Smooth muscle cell (in vitro differentiated cells): Measurements from ENCODE around the gene MLLT3. TPM values are rescaled to one million over a fixed set of nuclear protein-coding genes. Genes with fewer than 3 reads are reported as not detected.
A peak's percentile ranks its signal among the peaks of the same experiment; 100 is the strongest.

ENCODE experiments used
- DNase-seq: peaks from one replicate; lab custom pipeline; 2025; ENCODE audit not compliant: unreplicated experiment; lab: John Stamatoyannopoulos, UW
- H2AFZ ChIP-seq: fragments of 200-600 bp; sonication (generic); 2 replicates; pipeline ENCODE4 v1.6.0; 2016; ENCODE audit warnings: antibody characterized with exemption, low read depth, mild to moderate bottlenecking
- H3F3A ChIP-seq: fragments of 200-600 bp; sonication (generic); 2 replicates; pipeline ENCODE4 v1.6.0; 2017; ENCODE audit warnings: antibody characterized with exemption, low read depth
- H3K27ac ChIP-seq: fragments of 200-600 bp; sonication (generic); 2 replicates; pipeline ENCODE4 v1.5.1; 2016; ENCODE audit warnings: low read depth, mild to moderate bottlenecking
- H3K27me3 ChIP-seq: fragments of 200-600 bp; sonication (generic); 2 replicates; pipeline ENCODE4 v1.6.1; 2016; ENCODE audit warnings: low read depth, mild to moderate bottlenecking
- H3K36me3 ChIP-seq: fragments of 200-600 bp; sonication (generic); 2 replicates; pipeline ENCODE4 v1.5.1; 2016; ENCODE audit warnings: low read depth
- H3K4me1 ChIP-seq: fragments of 200-600 bp; sonication (generic); 2 replicates; pipeline ENCODE4 v1.5.1; 2016; ENCODE audit warnings: low read depth
- H3K4me2 ChIP-seq: fragments of 200-600 bp; sonication (generic); 2 replicates; pipeline ENCODE4 v1.6.0; 2016; ENCODE audit warnings: mild to moderate bottlenecking
- H3K4me3 ChIP-seq: fragments of 200-600 bp; sonication (generic); 2 replicates; pipeline ENCODE4 v1.5.1; 2016; ENCODE audit warnings: mild to moderate bottlenecking
- H3K79me2 ChIP-seq: fragments of 200-600 bp; sonication (generic); 2 replicates; pipeline ENCODE4 v1.6.0; 2016; ENCODE audit warnings: low read depth, mild to moderate bottlenecking
- H3K9ac ChIP-seq: fragments of 200-600 bp; sonication (generic); 2 replicates; pipeline ENCODE4 v1.6.0; 2016; ENCODE audit warnings: low read depth
- H3K9me3 ChIP-seq: fragments of 200-600 bp; sonication (generic); replicated peaks from 2 replicates; pipeline ENCODE4 v1.5.1; 2016; ENCODE audit warnings: low read depth
- H4K20me1 ChIP-seq: fragments of 200-600 bp; sonication (generic); 2 replicates; pipeline ENCODE4 v1.6.0; 2016; ENCODE audit warnings: low read depth
- WGBS: methylation state at CpG from one replicate; pipeline ENCODE4 v1.1.7; 2016; ENCODE audit warnings: low lambda C conversion rate; 5-methylcytosine and 5-hydroxymethylcytosine counted together
- polyA plus RNA-seq: library from polyadenylated mRNA; unstranded; fragments of >200 nt; fragmentation: Nextera tagmentation; extraction: Ambion mirVana; gene quantifications from 2 replicates; pipeline ENCODE4 v1.2.1, GENCODE V29; 2016
- total RNA-seq: library from RNA; depleted of rRNA; stranded (reverse); fragments of >200 nt; gene quantifications from 2 replicates; pipeline ENCODE4 v1.2.3, GENCODE V29; 2014
- TF ChIP-seq, protein P1 (sequence below): fragments of 200-600 bp; sonication (generic); IDR thresholded peaks from 2 replicates; pipeline ENCODE4 v1.5.1; 2017; ENCODE audit warnings: borderline replicate concordance, mild to moderate bottlenecking, antibody characterized with exemption; ENCODE audit not compliant: insufficient read depth, poor library complexity, severe bottlenecking

Gene MLLT3
- total and polyA plus RNA-seq, 2 experiments from 2014 or later, result 21.9 to 29.9 TPM

GRCh38 chr9:20512106-20512505, 110.2 kb downstream of the MLLT3 start:
- Histone ChIP-seq H3K9ac (no peak overlapping the region), H3K4me1 (no peaks in the 10 kb centered on the region), H3K36me3 (no peaks in the 10 kb centered on the region), H3K79me2 (peaks cover 96% of the 10 kb centered on the region), H3K27me3 (no peaks in the 10 kb centered on the region), H3K27ac (peak overlapping the region; percentile 33), H3K9me3 (no peaks in the 10 kb centered on the region), H3K4me2 (no peak overlapping the region), H2AFZ (no peak overlapping the region), H4K20me1 (peaks cover 68% of the 10 kb centered on the region), H3F3A (no peaks in the 10 kb centered on the region), H3K4me3 (no peak overlapping the region)
- WGBS, result 87% methylated on average over 2 of the region's 2 CpGs
- DNase-seq, result no peak
- TF ChIP-seq, protein P1, sequence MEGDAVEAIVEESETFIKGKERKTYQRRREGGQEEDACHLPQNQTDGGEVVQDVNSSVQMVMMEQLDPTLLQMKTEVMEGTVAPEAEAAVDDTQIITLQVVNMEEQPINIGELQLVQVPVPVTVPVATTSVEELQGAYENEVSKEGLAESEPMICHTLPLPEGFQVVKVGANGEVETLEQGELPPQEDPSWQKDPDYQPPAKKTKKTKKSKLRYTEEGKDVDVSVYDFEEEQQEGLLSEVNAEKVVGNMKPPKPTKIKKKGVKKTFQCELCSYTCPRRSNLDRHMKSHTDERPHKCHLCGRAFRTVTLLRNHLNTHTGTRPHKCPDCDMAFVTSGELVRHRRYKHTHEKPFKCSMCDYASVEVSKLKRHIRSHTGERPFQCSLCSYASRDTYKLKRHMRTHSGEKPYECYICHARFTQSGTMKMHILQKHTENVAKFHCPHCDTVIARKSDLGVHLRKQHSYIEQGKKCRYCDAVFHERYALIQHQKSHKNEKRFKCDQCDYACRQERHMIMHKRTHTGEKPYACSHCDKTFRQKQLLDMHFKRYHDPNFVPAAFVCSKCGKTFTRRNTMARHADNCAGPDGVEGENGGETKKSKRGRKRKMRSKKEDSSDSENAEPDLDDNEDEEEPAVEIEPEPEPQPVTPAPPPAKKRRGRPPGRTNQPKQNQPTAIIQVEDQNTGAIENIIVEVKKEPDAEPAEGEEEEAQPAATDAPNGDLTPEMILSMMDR, result no peak

DNA sequence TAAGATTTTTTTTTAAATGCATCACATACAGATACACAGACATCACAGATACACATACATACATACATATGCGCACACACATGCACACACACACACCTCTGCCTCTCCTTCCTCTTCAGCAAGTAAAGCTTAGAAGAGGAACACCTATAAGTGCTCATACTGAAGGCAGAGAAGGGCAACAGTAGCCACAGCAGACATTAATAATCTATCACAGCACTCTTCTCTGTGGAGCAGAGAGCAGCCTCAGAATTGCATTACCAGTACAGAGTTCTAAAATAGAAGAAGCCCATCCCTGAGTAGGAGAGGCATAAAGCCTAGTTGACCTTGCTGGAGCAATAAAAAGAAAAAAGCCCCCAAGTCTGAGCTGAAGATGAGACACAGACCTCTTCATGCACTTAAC, 110.6 kb downstream of the MLLT3 start:
- DNase-seq, result no peak
- H4K20me1 ChIP-seq, result peaks cover 67% of the 10 kb centered on the region
- H3F3A ChIP-seq, result no peaks in the 10 kb centered on the region
- no peak overlapping the region for H3K4me3 ChIP-seq
- TF ChIP-seq, protein P1, result no peak
- no peaks in the 10 kb centered on the region for H3K9me3 ChIP-seq
- no peaks in the 10 kb centered on the region for H3K36me3 ChIP-seq
- H3K4me1 ChIP-seq, result no peaks in the 10 kb centered on the region
- no peak overlapping the region for H3K9ac ChIP-seq
- 100% methylated on average over 1 of the region's 1 CpG for WGBS
- peak overlapping the region; percentile 33 for H3K27ac ChIP-seq
- no peak overlapping the region for H2AFZ ChIP-seq
- H3K79me2 ChIP-seq, result peaks cover 96% of the 10 kb centered on the region
- H3K4me2 ChIP-seq, result no peak overlapping the region
- no peaks in the 10 kb centered on the region for H3K27me3 ChIP-seq

DNA sequence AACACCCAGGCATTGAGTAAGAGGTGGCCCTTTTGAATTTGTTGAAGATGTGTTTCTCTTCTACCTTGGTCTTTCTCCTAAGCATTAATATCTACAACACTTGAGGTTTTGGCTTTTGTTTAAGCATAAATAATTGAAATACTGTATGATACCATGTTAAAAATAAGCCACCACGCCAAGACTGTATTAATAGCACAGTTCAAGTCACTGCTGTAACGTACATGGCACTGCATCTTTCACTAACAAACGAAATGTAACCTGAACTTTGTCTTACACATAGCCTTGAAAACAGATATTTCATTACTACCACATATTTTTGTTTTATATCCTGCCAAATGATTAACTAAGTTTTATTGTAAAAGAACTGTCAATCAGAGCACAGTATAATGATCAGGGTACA, 112.8 kb downstream of the MLLT3 start:
- Histone ChIP-seq H3K9ac (no peak overlapping the region), H3K36me3 (no peaks in the 10 kb centered on the region), H3K4me2 (no peak overlapping the region), H3K9me3 (no peaks in the 10 kb centered on the region), H2AFZ (no peak overlapping the region), H3K4me1 (no peaks in the 10 kb centered on the region), H3K4me3 (no peak overlapping the region), H4K20me1 (peaks cover 63% of the 10 kb centered on the region), H3K79me2 (peaks cover 99% of the 10 kb centered on the region), H3K27me3 (no peaks in the 10 kb centered on the region), H3K27ac (no peak overlapping the region), H3F3A (no peaks in the 10 kb centered on the region)
- TF ChIP-seq, protein P1, result no peak
- WGBS, result 97% methylated on average over 3 of the region's 3 CpGs
- no peak for DNase-seq

DNA sequence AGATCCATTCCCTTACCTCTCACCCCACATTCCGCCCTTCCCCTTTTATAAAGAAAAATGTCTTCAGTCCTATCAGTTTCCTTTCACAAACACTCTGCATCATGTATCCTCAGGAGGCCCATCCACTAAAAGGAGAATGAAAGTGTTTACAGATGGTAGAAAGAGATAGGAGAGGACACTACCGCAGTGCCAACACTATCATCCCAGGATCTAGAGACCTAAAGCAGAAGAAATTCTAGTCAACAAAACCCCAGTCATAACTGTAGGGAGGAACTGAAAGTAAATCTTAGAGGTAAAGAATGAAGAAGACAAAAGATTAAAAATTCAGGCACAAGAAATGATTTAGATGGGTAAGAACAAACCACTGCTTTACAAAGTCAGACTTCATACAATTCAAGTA, 114.1 kb downstream of the MLLT3 start:
- no peak overlapping the region for H3K4me2 ChIP-seq
- no peak overlapping the region for H3K4me3 ChIP-seq
- H3K36me3 ChIP-seq, result peaks cover 5% of the 10 kb centered on the region
- H4K20me1 ChIP-seq, result peaks cover 72% of the 10 kb centered on the region
- TF ChIP-seq, protein P1, result no peak
- 53% methylated on average over 2 of the region's 2 CpGs for whole genome bisulfite sequencing
- H3K9ac ChIP-seq, result no peak overlapping the region
- H3K27me3 ChIP-seq, result no peaks in the 10 kb centered on the region
- peaks cover 99% of the 10 kb centered on the region for H3K79me2 ChIP-seq
- H3K27ac ChIP-seq, result no peak overlapping the region
- H2AFZ ChIP-seq, result no peak overlapping the region
- no peaks in the 10 kb centered on the region for H3F3A ChIP-seq
- DNase-seq, result no peak
- no peaks in the 10 kb centered on the region for H3K4me1 ChIP-seq
- no peaks in the 10 kb centered on the region for H3K9me3 ChIP-seq
